Embryonic facial prominence (tissue), 1 donor: ENCODE data around the gene FAM241A.

Experiments used
- DNase-seq: peaks from one replicate; pipeline ENCODE4 v3.0.0-alpha.2; 2016; ENCODE audit errors: extremely low spot score

FAM241A gene

DNA sequence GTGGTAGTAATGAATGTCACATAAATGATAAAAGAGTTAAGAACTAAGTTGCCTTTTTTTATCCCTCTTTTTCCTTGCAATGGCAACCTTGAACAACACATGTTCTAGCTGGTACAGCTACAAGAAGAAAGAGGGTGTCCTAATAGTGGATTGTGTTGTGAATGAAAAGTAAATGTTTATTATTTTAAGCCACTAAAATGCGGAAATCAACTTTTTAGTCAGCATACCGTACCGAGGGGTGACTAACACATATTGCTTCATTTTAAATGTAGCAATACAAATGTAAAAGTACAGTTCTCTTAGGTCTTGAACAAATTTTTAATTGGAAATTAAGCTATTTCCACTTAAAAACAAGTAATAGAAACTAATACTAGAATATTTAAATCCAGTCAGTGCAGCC lies 68.6 kb downstream of the FAM241A start:
- DNase-seq, result no peak

DNA sequence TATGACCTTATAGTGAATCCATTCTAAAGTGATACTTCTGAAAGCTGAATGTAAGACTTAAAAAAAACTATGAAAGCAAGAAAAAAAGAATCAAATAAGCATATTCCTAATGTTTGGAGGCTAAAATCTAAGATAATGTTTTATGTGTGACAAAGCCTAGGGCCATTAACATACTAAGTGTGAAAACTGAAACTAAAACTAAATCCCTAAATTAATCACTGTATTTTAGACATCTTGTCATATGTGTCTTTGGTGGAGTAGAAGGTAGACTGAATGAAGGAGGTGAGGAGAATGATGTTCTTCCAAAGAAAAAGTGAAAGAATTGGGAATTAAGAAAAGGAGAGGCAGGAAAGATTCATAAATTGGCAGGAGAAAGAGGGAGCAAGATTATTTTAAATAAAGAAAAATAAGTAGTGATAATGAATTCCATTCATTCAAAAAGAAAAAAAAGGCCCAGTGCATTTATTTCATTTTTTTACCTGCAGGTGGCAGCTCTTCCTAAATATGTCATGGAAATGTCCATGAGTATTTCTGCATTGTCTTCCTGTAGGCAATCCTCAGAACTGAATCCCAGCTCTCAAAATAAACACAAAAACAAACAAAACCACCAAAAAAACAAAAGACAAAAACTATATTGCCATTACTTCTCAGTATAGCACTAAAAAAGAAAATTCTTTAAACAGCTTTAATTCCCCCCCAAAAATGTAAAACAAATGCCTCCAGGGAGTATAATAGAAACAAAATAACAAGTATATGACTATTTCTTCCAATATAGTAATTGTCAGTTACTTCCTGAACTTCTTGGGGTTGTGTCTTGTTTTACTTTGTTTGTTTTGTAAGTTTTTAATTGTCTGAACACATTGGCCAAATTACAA lies 69.4 kb downstream of the FAM241A start:
- DNase-seq, result no peak

DNA sequence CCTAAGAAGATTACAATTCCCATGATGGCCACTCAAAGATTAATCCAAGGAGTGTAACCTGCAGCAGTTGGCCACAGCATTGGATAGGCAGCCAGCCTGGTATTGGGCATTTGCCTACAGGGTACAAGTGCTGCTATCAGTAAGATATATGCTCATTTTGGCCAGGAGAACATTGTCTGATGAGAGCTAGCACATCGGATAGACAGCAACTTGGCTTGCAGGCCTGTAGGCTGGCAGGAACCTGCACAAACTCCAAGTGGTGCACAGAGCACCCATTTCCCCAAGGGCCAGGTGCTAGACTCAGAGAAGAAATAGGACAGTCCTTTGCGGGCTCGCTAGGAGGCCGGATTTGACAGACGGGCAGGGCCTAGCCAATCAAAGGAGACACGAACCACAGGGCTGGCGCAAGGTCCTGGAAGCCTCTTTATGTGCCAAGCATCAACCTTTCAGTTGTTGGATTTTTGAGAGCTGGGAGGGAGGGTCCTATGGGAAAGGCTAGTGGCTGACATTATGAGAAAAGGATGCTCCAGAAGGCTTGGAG lies 74.6 kb downstream of the FAM241A start:
- DNase-seq, result no peak

DNA sequence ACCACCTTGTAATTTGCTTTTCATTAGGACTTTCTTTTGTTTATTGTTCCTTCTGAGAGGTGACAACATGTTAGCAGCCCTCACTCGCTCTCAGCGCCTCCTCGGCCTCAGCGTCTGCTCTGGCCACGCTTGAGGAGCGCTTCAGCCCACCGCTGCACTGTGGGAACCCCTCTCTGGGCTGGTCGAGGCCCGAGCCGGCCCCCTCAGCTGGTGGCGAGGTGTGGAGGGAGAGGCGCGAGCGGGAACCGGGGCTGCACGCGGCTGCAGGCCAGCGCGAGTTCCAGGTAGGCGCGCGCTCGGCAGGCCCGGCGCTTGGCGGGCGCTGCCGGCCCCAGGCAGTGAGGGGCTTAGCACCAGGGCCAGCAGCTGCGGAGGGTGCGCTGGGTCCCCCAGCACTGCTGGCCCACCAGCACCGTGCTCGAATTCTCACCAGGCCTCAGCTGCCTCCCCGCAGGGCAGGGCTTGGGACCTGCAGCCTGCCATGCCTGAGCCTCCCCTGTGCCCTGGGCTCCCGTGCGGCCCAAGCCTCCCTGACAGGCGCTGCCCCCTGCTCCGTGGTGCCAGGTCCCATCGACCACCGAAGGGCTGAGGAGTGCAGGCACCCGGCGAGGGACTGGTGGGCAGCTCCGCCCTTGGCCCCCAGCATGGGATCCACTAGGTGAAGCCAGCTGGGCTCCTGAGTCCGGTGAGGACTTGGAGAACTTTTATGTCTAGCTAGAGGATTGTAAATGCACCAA lies 77.1 kb downstream of the FAM241A start:
- DNase-seq, result no peak

DNA sequence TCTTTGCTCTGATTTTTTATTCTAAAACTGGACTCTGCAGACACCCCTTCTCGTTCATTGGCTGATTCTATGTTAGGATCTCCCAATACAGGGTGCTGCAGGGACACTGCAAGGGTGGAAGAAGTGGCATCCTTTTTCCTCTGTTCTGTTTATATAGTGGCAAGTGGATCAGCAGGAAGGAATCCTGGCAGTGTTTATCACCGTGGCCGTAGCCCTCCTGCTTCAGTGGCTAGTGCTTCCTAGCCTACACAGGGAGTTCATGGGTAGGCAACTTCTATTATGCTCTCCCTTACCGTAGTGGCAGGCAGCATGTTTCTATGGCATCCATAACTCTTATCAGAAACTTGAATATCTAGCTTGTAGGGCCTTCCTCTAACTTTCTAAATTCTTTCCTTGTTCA lies 79.9 kb downstream of the FAM241A start:
- no peak for DNase-seq

DNA sequence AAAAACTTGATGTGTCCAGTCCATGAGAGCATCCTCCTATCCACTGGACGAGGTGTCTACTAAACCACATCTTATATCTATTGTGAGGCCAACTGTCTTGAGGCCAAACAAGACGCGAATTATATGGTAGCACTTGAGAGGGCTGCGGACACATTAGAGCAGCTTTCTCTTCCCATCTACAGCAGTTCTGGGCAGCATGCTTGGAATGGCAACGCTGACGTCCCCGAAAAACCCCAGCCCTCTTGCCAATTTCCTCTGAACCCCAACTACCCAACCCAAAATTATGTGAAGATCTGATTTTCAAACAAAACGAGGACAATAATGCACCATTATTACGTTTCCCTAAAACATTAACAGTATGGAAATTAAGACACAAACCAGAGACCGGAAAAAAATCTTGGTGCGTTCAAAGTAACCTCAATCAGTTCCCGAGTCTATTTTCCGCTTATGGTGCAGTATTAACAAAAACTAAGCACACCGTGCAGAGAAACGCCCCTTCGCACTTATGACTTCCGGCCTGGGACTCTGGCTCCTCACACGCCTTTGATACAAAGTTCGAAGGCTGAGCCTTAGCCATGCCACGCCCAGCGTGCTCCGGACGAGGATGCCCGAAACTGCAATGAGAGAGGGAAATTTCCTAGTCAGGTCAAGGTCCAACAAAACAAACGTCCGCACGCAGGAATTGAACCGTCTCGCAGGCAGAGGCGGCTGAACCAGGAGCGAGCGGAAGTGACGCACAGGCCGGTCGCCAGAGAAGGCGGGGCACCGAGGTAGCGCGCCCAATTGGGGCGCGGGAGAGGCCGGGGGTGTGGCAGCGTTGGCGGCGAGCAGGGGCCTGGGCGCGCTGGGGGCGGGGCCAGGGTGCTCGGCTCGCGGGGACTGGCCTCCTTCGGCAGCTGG lies 85.9 kb downstream of the FAM241A start:
- DNase-seq, result peak; percentile 91

DNA sequence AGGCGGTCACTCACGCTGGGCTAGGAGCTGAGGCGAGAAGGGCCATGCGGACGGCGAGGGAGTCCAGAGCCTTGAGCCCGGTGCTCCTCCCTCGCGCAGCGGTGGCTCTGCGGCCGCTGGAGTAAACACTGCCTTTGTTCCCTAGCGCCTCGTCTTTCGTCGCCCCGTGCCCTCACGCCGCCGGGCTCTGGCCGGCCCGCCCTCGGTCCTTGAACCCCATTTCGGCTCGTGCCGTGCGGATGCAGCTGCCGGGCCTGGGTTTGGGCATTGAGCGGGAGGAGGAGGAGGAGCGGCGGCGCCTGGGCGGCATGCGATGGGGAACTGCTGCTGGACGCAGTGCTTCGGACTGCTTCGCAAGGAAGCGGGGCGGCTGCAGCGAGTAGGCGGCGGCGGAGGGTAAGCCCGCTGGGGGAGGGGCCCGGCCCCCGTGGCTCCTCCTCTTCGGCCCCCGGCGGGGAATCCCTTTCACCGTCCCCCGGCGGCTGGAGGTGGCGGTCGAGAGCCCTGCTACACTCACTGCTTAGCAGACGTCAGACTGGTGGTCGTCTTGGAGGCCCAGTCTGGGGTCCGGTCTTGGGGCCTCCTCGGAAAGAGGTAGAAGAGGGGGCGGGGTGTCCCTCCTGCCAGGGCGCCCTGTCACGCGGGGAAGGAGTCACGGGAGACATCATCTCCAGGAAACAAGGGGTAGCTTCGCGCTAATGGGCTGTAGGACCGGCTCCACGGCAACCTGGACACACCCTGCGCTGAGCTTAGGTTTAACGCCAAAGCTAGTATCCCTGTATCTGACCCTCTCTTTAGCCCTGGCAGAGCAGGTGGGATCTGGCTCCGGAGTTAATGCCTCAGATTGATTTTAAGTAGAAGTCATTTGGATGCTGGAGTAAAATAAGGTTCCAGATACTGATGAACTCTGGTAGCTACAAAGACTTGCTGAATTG lies 86.8 kb downstream of the FAM241A start, which contains the start of gene AP1AR:
AP1AR (plus strand) TSS at position 9 of the 935 bp plus-strand sequence; CDS start at position 314, 305 bp downstream.
- peak; percentile 64 for DNase-seq

DNA sequence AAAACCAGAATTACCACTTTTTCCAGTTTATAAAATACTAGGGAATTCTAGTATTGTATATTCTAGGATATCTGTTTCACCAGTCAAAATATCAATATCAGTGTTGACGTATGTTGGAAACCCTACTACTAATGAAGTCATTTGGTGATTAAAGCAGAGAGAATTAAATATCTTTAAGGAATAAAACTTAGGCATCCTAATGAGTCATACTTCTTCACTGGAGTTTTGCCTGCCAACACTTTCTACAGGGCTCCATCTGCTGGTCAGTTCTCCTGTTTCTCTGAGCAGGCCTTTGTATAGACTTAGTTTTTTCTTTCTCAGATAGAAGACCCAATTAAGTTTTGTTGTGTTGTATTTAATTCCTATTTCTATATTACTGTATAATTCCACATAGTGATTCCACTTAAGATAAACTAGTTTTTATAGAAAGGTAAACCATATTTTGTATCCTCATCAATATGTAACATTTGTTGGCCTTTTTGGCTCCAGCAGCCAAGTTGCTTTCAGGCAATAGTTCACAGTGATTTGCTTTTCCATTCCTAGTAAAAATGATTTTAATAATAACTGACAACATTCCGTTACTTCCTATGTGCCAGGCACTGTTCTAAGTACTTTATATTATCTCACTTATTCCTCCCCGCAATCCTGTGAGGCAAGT lies 89.8 kb downstream of the FAM241A start:
- DNase-seq, result peak; percentile 71

DNA sequence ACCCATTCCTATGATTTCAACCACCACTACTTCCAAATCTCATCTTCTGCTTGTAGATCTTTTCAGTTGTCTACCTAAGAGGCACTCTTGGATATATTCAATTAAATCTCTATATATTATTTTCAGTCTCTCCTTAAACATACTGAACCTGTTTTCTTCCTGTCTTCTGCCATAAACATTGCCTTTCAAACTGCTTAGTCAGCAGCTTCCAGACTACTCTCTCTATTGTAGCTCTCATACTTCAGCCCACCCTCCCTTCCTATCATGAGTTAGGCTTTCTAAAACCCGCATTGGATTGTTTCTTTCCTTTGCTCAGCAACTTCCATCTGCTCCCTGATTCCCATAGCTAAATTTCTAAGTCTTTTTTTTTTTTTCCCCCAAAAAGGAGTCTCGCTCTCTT lies 90.8 kb downstream of the FAM241A start:
- no peak for DNase-seq

DNA sequence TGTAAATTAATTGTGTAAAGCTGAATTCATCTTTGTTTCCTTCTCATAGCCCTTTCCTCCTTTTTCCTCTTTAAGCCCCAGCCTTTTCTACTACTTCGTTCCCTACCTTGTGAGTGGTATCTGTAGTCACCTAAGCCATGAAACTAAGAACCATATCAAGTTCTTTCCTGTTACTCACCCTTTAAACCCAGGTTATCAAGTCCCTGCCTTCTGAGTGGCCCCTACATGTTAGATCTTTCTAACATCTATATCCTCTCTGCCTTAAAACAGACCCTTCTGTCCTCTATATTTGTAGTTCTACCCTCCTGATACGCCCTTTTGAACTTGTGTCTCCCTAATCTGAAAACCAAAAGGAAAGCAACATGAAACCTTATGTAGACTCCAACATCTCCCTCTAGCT lies 93.6 kb downstream of the FAM241A start:
- no peak for DNase-seq
